ENCODE measurements around the gene ASL. TPM values are rescaled to one million over a fixed set of nuclear protein-coding genes. Genes with fewer than 3 reads are reported as not detected.

ASL gene
- total and polyA plus RNA-seq, 9 of the 15 experiments (the other 6 are each of a cell fraction or from before 2014, with no cell fraction given), result 2.6 to 67.0 (median 33.3) TPM

DNA sequence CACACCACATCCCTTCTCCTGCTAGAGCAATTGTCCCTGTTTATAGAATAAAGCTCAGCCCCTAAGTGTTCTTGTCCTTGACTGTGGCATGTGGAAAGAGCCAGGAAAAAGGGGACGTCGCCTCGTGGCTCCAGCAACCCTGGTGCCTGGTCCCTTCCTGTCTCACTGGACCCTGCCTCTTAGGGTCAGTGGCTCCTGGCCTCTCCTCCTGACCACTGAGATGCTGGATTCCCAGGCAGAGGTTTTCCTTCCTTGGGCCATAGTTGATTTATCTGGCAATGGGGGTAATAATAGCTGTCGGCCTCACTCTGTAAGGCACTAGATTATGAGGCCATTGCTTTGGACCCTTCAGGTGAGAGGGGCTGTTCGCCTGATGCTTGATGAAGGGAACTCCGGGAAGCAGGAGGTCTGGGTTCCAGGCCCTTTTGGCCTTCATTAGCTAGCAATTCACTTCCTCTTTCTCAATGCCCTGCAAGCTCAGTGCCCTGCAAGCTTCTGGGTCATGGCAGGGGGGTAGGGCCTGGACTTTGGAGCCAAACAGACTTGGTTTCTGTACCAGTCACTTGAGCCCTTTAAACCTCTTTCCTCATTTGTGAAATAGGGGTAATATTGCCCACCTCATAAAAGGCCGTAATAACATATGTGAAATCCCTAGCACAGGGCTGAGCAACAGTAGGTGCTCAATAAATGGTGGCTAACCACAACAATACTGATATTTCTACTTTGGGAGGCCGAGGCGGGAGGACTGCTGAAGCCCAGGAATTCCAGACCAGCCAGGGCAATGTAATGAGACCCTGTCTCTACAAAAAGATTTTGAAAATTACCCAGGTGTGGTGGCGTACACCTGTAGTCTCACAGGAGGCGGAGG is 1.1 kb downstream of the ASL start (continued):
- peak; percentile 6; the same call in 1 of the 2 replicates for TF ChIP-seq TGIF2 (CRISPR knock-in tag; IDR thresholded peaks at IDR 0.05)
- no peak for TF ChIP-seq EHMT2 (IDR thresholded peaks at IDR 0.05)
- no peak for TF ChIP-seq TRIM24 (IDR thresholded peaks at IDR 0.05)
- TF ChIP-seq HLTF (IDR thresholded peaks at IDR 0.05), result no peak
- no peak for TF ChIP-seq OTX1 (CRISPR knock-in tag; IDR thresholded peaks at IDR 0.05)
- peak; percentile 67; the same call in 1 of the 2 replicates for TF ChIP-seq ZKSCAN8 (CRISPR knock-in tag; IDR thresholded peaks at IDR 0.05)

DNA sequence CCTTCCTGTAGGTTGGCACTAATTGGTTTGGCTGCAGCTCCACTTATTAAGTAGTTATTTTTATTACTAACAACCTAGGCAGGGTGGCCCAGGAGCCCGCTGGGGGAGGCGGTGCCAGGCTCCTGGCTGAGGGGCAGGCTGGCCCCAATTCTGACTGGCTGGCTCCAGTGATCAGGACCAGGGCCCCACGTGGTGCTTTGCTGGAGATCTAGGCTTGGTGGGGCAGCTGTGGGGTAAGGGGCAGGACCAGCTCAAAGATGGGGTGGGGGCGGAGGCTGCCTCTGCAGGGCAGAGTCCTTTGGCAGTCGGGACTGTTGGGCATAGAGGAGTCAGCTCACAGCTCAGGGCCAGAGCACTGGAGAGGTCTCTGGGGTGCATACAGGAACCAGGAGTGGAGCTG is 2.4 kb downstream of the ASL start:
- no peak overlapping the region for H3K4me2 ChIP-seq (ENCODE audit: insufficient read depth, low read length)
- peaks cover 16% of the 10 kb centered on the region for H3K79me2 ChIP-seq (ENCODE audit: control insufficient read depth, insufficient read depth, low read length)
- H3K9me3 ChIP-seq (replicated peaks; ENCODE audit: control insufficient read depth, insufficient read depth, low read depth, low read length), result no peaks in the 10 kb centered on the region
- ChIA-PET POLR2A (interaction anchor here (0.6 to 0.9 kb wide), 2 partner anchors 16 to 114 kb away, joined by 3 to 5 read pairs; no protein-coding TSS in a partner anchor), CTCF (ENCODE audit: low intra/inter-chr PET ratio) (no interaction called here)
- 85% methylated on average over 5 of the region's 5 CpGs for WGBS (ENCODE audit: insufficient coverage, low coverage, missing lambda C conversion rate)
- no peaks in the 10 kb centered on the region for H3K9me1 ChIP-seq (ENCODE audit: control insufficient read depth, insufficient read depth, low read length)
- ATAC-seq, result no peak
- no peak overlapping the region for H3K4me3 ChIP-seq
- H3K9ac ChIP-seq (ENCODE audit: insufficient read depth in 1 of 2, low read depth in 2 of 2, low read length in 2 of 2), result peak overlapping the region in 1 of 2 experiments; percentile 63; a peak in 2 of 4 replicates
- BruUV-seq (replicated peaks), result no TSS peak
- H3K36me3 ChIP-seq (ENCODE audit: control insufficient read depth, insufficient read depth, low read length), result peaks cover 35% of the 10 kb centered on the region; the same call in 2 of the 3 replicates
- FAIRE-seq, result no peak
- TF ChIP-seq U2AF1 (optimal IDR thresholded peaks at IDR 0.05; ENCODE audit: low read depth, low read length) (no peak), RBFOX2 (IDR thresholded peaks at IDR 0.05; ENCODE audit: low read depth, low read length) (peak; percentile 17; the same call in 1 of the 2 replicates)
- H3K4me1 ChIP-seq (replicated peaks in 1 of 2; ENCODE audit: control insufficient read depth in 2 of 2, insufficient read depth in 2 of 2, low read length in 2 of 2), result peaks cover 11 to 31% of the 10 kb centered on the region in 2 experiments; a peak in 4 of 5 replicates
- H3K27me3 ChIP-seq (ENCODE audit: control insufficient read depth in 2 of 2, insufficient read depth in 2 of 2, low read length in 2 of 2), result no peaks in the 10 kb centered on the region
- H4K20me1 ChIP-seq (replicated peaks; ENCODE audit: control insufficient read depth, insufficient read depth, low read length), result no peaks in the 10 kb centered on the region
- no peak overlapping the region for H2AFZ ChIP-seq (ENCODE audit: low read depth, low read length)
- DNase-seq (ENCODE audit: extremely low read depth in 1 of 4, low spot score in 3 of 4), result peak in 1 of 4 experiments; percentile 11
- in situ Hi-C loops (cut with MboI) (no loop called here), intact Hi-C loops (cut with micrococcal nuclease) (no loop called here)
- no peak overlapping the region for H3K27ac ChIP-seq (ENCODE audit: extremely low read depth, low read depth, low read length)

Measured in K562 (cell line).